H1 (cell line): Measurements from ENCODE around the gene PNRC2. TPM values are rescaled to one million over a fixed set of nuclear protein-coding genes. Genes with fewer than 3 reads are reported as not detected.
A peak's percentile ranks its signal among the peaks of the same experiment; 100 is the strongest.

ENCODE experiments used
- ASH2L ChIP-seq: fragments of 200-600, 300-600 bp; sonication (generic); IDR thresholded peaks from one replicate; pipeline ENCODE4 v1.7.1; 2017; ENCODE audit warnings: low read length
- BRCA1 ChIP-seq: IDR thresholded peaks from 2 replicates; pipeline ENCODE4 v1.6.1; 2012; ENCODE audit warnings: low read depth, low read length, improper control_type of control experiment
- CHD2 ChIP-seq: IDR thresholded peaks from 2 replicates; pipeline ENCODE4 v1.6.1; 2012; ENCODE audit warnings: low read length, improper control_type of control experiment
- CREB1 ChIP-seq: IDR thresholded peaks from 2 replicates; pipeline ENCODE4 v1.6.1; 2012; ENCODE audit warnings: inconsistent platforms
- E2F6 ChIP-seq: IDR thresholded peaks from 2 replicates; pipeline ENCODE4 v1.6.1; 2012; ENCODE audit warnings: inconsistent platforms
- GABPA ChIP-seq: IDR thresholded peaks from 2 replicates; pipeline ENCODE4 v1.6.1; 2011; ENCODE audit warnings: mild to moderate bottlenecking, low read length, moderate library complexity, borderline replicate concordance; ENCODE audit not compliant: insufficient read depth
- GTF2F1 ChIP-seq: IDR thresholded peaks from 2 replicates; pipeline ENCODE4 v1.6.1; 2012; ENCODE audit warnings: low read depth, low read length, improper control_type of control experiment, borderline replicate concordance
- HDAC6 ChIP-seq: IDR thresholded peaks from one replicate; pipeline ENCODE4 v1.7.1; 2012; ENCODE audit warnings: low read depth, mild to moderate bottlenecking, inconsistent platforms, low read length, moderate library complexity
- JUN ChIP-seq: IDR thresholded peaks from 2 replicates; pipeline ENCODE4 v1.6.1; 2011; ENCODE audit warnings: low read depth, mild to moderate bottlenecking, improper control_type of control experiment, low read length
- KDM1A ChIP-seq: fragments of 200-600, 300-600 bp; sonication (generic); IDR thresholded peaks from 2 replicates; pipeline ENCODE4 v1.7.1; 2016; ENCODE audit warnings: mild to moderate bottlenecking, low read length, borderline replicate concordance
- KDM4A ChIP-seq: IDR thresholded peaks from one replicate; pipeline ENCODE4 v1.7.1; 2012; ENCODE audit warnings: low read depth, mild to moderate bottlenecking, moderate library complexity, low read length, inconsistent platforms; ENCODE audit not compliant: severe bottlenecking
- NRF1 ChIP-seq: IDR thresholded peaks from 2 replicates; pipeline ENCODE4 v1.6.1; 2011; ENCODE audit warnings: mild to moderate bottlenecking, low read depth, low read length, improper control_type of control experiment
- RAD21 ChIP-seq, 2 experiments: IDR thresholded peaks in 1 of 2; conservative IDR thresholded peaks in 1 of 2; 2 replicates each; pipeline ENCODE4 v1.6.1; 2011; ENCODE audit warnings: low read depth in 2 of 2, low read length in 2 of 2, improper control_type of control experiment in 1 of 2, inconsistent platforms in 1 of 2, mild to moderate bottlenecking in 1 of 2, moderate library complexity in 1 of 2
- RFX5 ChIP-seq: IDR thresholded peaks from 2 replicates; pipeline ENCODE4 v1.6.1; 2011; ENCODE audit warnings: low read depth, low read length, improper control_type of control experiment, borderline replicate concordance
- RXRA ChIP-seq: IDR thresholded peaks from 2 replicates; pipeline ENCODE4 v1.6.1; 2011; ENCODE audit warnings: low read depth, mild to moderate bottlenecking, low read length, moderate library complexity; ENCODE audit not compliant: insufficient read depth
- SAP30 ChIP-seq: fragments of 300-600 bp; sonication (generic); IDR thresholded peaks from 2 replicates; pipeline ENCODE4 v1.7.1; 2012; ENCODE audit warnings: low read length, moderate library complexity, mild to moderate bottlenecking, inconsistent platforms; ENCODE audit not compliant: insufficient read depth, insufficient replicate concordance
- SIN3A ChIP-seq, 2 experiments: IDR thresholded peaks in 1 of 2; conservative IDR thresholded peaks in 1 of 2; 2 replicates each; pipeline ENCODE4 v1.6.1; 2011 to 2012; ENCODE audit warnings: low read length in 2 of 2, improper control_type of control experiment in 1 of 2, low read depth in 1 of 2, mild to moderate bottlenecking in 1 of 2
- SIRT6 ChIP-seq: IDR thresholded peaks from one replicate; pipeline ENCODE4 v1.7.1; 2012; ENCODE audit warnings: low read length, inconsistent platforms
- SP4 ChIP-seq: IDR thresholded peaks from 2 replicates; pipeline ENCODE4 v1.6.1; 2012; ENCODE audit warnings: low read length, inconsistent platforms
- SUZ12 ChIP-seq: fragments of 200-600 bp; sonication (generic); IDR thresholded peaks from 2 replicates; pipeline ENCODE4 v1.6.1; 2012; ENCODE audit warnings: mild to moderate bottlenecking, inconsistent platforms, low read length, moderate library complexity, mixed read lengths
- TEAD4 ChIP-seq: IDR thresholded peaks from 2 replicates; pipeline ENCODE4 v1.6.1; 2012; ENCODE audit warnings: low read depth, low read length, inconsistent platforms, mixed read lengths
- USF2 ChIP-seq: IDR thresholded peaks from 2 replicates; pipeline ENCODE4 v1.6.1; 2011; ENCODE audit warnings: low read length, improper control_type of control experiment
- polyA plus RNA-seq, 7 experiments: library from polyadenylated mRNA; depleted of rRNA in 3 of 7; stranded (reverse) in 5 of 7; unstranded in 2 of 7; fragments of >200 nt in 5 of 7; fragments of 200-250 nt in 2 of 7; gene quantifications; 1 replicate in 5 of 7; 2 replicates in 1 of 7; 4 replicates in 1 of 7; pipeline versions ENCODE4 v1.2.1 to v1.2.3, GENCODE V29; 2011 to 2013; ENCODE audit warnings: missing spikeins in 2 of 7, mixed read lengths in 2 of 7
- total RNA-seq: library from RNA; stranded (reverse); fragmentation: NEBNext Ultra II Directional; extraction: Animal tissue kit (Norgen Biotek cat#: 25700); gene quantifications from 2 replicates; pipeline ENCODE4 v1.2.1, GENCODE V29; 2021

Gene PNRC2
- total and polyA plus RNA-seq, 2 of the 8 experiments (the other 6 are each of a cell fraction or from before 2014, with no cell fraction given): 57.5 to 147 TPM

- TF ChIP-seq USF2: 0 out of 2 replicates have a peak, but pooled peaks have one; percentile 2
- TF ChIP-seq RFX5: peak; percentile 94
- TF ChIP-seq SUZ12: no peak
- peak; percentile 82 for TF ChIP-seq GTF2F1
- peak in 1 of 2 experiments; percentile 8; a peak in 1 of 4 replicates for TF ChIP-seq RAD21 (IDR thresholded peaks at IDR 0.05 in 1 of 2, conservative IDR thresholded peaks at IDR 0.05 in 1 of 2; ENCODE audit: low read depth in 2 of 2, low read length in 2 of 2)
- TF ChIP-seq GABPA: no peak
- peak; percentile 61 for TF ChIP-seq ASH2L
- TF ChIP-seq TEAD4: no peak
- TF ChIP-seq NRF1: no peak
- TF ChIP-seq RXRA: no peak
- peak; percentile 62 for TF ChIP-seq CHD2
- 0 out of 4 replicates have a peak, but pooled peaks of 1 of the 2 experiments have one; percentile 55 for TF ChIP-seq SIN3A (conservative IDR thresholded peaks at IDR 0.05 in 1 of 2, IDR thresholded peaks at IDR 0.05 in 1 of 2; ENCODE audit: low read depth in 1 of 2, low read length in 2 of 2)
- no peak for TF ChIP-seq KDM1A
- TF ChIP-seq JUN: no peak
- no peak for TF ChIP-seq BRCA1
- peak; percentile 48 for TF ChIP-seq KDM4A
- TF ChIP-seq E2F6: peak; percentile 56
- TF ChIP-seq CREB1: peak; percentile 40
- TF ChIP-seq SIRT6: no peak
- no peak for TF ChIP-seq SAP30
- peak; percentile 71; the same call in 1 of the 2 replicates for TF ChIP-seq SP4
- no peak for TF ChIP-seq HDAC6
Observed at GRCh38 chr1:23959461-23960290, at the start of gene PNRC2 (continued).
